Body of pancreas (tissue), 4 donors: ENCODE data around the gene WHRN. TPM values are rescaled to one million over a fixed set of nuclear protein-coding genes. Genes with fewer than 3 reads are reported as not detected.

Experiments used
- ATAC-seq: fragments of 150-250 bp; one replicate; pipeline ENCODE4 v1.9.1; 2016
- DNase-seq, 4 donors: peaks; one replicate each; pipeline ENCODE4 v3.0.0-alpha.2; 2019
- H3K27ac ChIP-seq, 4 donors: fragments of 200-600 bp; sonication (generic); 1 replicate in 3 of 4; 2 replicates in 1 of 4; pipeline versions ENCODE4 v1.5.1 to v1.6.1; 2016 to 2019; ENCODE audit warnings: mild to moderate bottlenecking in 1 of 4, mixed read lengths in 1 of 4, moderate library complexity in 1 of 4
- H3K27me3 ChIP-seq, 2 donors: fragments of 200-600 bp; sonication (generic); one replicate each; pipeline ENCODE4 v1.6.0; 2016; ENCODE audit warnings: mild to moderate bottlenecking in 1 of 2
- H3K36me3 ChIP-seq, 2 donors: fragments of 200-600 bp; sonication (generic); replicated peaks in 1 of 2; 2 replicates each; pipeline ENCODE4 v1.5.1; 2016; ENCODE audit warnings: low read depth in 2 of 2; ENCODE audit not compliant: insufficient read depth in 1 of 2
- H3K4me1 ChIP-seq: fragments of 200-600 bp; sonication (generic); one replicate; pipeline ENCODE4 v1.6.0; 2016
- H3K4me3 ChIP-seq, 2 donors: fragments of 200-600 bp; sonication (generic); 1 replicate in 1 of 2; 2 replicates in 1 of 2; pipeline ENCODE4 v1.5.1; 2016 to 2019
- H3K9me3 ChIP-seq, 3 donors: fragments of 200-600 bp; sonication (generic); 1 replicate in 2 of 3; 2 replicates in 1 of 3; pipeline ENCODE4 v1.5.1; 2016
- POLR2A ChIP-seq, 3 donors: fragments of 450-650 bp; IDR thresholded peaks; one replicate each; pipeline ENCODE4 v1.6.1; 2016; ENCODE audit warnings: antibody characterized with exemption in 3 of 3, mild to moderate bottlenecking in 2 of 3
- WGBS, 2 donors: methylation state at CpG; one replicate each; pipeline ENCODE4 v1.1.5; 2017; 5-methylcytosine and 5-hydroxymethylcytosine counted together
- intact Hi-C: fragments of 100-400 bp; cut with DNase I; formaldehyde crosslinking; loops from one replicate; pipeline ENCODE4 v1.15.1; 2023
- total RNA-seq, 2 donors: library from RNA; depleted of rRNA; stranded (reverse); fragments of >200 nt; gene quantifications; one replicate each; pipeline ENCODE4 v1.1.0, GENCODE V29; 2016
- TF ChIP-seq, protein P1 (sequence below), 7 experiments: fragments of 450-650 bp in 4 of 7; fragments of 200-600 bp in 3 of 7; sonication (generic) in 3 of 7; IDR thresholded peaks; one replicate each; pipeline ENCODE4 v1.5.1; 2016 to 2019; ENCODE audit warnings: antibody characterized with exemption in 7 of 7

WHRN gene
- total RNA-seq, 2 donors from 2014 or later, result 13.5 to 15.6 TPM

DNA sequence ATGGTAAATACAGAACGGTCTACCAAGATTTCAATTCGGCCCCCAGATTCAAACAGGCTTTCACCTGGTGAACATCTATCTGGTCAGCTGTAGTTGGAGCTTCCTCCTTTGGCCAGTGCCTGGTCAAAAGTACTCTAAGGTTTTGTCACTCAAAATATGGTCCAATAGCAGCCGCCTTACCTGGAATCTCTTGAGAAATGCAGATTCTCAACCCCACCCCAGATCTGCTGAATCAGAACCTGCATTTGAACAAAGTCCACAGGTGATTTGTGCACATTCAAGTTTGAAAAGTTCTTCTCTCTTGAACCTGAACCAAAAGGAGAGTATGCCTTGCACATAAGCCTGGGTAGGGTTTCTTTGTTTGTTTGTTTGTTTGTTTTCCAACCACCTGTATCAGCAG lies 17.6 kb upstream of the WHRN start:
- intact Hi-C loops, result no loop called here
- no peaks in the 10 kb centered on the region for H3K36me3 ChIP-seq
- no peak for DNase-seq
- H3K4me3 ChIP-seq, result no peak overlapping the region
- H3K27me3 ChIP-seq, result no peaks in the 10 kb centered on the region
- H3K27ac ChIP-seq, result no peak overlapping the region
- no peaks in the 10 kb centered on the region for H3K4me1 ChIP-seq
- no peak for ATAC-seq
- 58 to 75% methylated on average over 3 of the region's 3 CpGs for WGBS, 2 donors
- H3K9me3 ChIP-seq, result no peaks in the 10 kb centered on the region
- TF ChIP-seq, protein P1, sequence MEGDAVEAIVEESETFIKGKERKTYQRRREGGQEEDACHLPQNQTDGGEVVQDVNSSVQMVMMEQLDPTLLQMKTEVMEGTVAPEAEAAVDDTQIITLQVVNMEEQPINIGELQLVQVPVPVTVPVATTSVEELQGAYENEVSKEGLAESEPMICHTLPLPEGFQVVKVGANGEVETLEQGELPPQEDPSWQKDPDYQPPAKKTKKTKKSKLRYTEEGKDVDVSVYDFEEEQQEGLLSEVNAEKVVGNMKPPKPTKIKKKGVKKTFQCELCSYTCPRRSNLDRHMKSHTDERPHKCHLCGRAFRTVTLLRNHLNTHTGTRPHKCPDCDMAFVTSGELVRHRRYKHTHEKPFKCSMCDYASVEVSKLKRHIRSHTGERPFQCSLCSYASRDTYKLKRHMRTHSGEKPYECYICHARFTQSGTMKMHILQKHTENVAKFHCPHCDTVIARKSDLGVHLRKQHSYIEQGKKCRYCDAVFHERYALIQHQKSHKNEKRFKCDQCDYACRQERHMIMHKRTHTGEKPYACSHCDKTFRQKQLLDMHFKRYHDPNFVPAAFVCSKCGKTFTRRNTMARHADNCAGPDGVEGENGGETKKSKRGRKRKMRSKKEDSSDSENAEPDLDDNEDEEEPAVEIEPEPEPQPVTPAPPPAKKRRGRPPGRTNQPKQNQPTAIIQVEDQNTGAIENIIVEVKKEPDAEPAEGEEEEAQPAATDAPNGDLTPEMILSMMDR (IDR thresholded peaks at IDR 0.05), result no peak
- TF ChIP-seq POLR2A (IDR thresholded peaks at IDR 0.05), result no peak

DNA sequence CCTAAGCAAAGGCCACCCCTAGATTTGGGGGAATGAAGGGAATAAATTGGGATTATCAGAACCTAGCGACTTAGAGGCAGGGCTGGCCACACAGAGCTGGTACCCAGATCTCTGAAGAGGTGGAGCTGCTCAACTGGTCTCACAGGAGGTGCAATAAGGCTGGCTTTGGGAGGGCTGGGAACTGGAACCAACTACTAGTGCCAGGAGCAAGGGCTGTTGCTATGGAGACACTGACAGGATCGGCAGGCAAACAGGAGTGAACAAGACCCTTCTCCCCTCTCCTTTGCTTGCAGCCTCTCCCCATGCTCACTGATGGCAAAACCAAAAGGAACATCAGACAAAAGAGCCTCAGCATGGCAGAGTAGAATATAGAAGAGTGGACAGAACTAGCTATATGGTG lies 17.0 kb upstream of the WHRN start:
- H3K4me3 ChIP-seq, result no peak overlapping the region
- H3K9me3 ChIP-seq, result no peaks in the 10 kb centered on the region
- intact Hi-C loops, result no loop called here
- H3K27ac ChIP-seq, result no peak overlapping the region
- DNase-seq (no peak), ATAC-seq (no peak)
- no peaks in the 10 kb centered on the region for H3K36me3 ChIP-seq
- 21 to 33% methylated on average over 2 of the region's 2 CpGs for WGBS, 2 donors
- no peaks in the 10 kb centered on the region for H3K4me1 ChIP-seq
- no peak for TF ChIP-seq POLR2A (IDR thresholded peaks at IDR 0.05)
- TF ChIP-seq, protein P1 (IDR thresholded peaks at IDR 0.05), result no peak
- no peaks in the 10 kb centered on the region for H3K27me3 ChIP-seq

DNA sequence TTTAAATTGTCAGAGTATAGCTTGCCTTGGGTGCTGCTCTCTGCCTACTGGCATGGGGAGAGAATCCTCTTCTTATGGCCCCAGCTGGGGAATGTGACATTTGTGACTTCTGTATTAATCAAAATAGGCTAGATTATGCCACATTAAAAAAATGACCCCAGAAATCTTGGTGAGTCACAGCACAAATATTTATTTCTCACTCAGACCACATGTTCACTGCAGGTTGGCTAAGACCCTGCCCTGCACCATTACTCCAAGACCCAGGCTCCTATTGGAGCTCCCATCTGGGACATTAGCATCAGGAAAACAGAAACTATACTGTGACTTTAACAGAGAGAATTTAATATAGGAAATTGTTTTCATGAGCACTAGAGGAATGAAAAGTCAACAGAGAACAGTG lies 16.6 kb upstream of the WHRN start:
- no peaks in the 10 kb centered on the region for H3K27me3 ChIP-seq
- ATAC-seq, result no peak
- H3K27ac ChIP-seq, result no peak overlapping the region
- H3K4me3 ChIP-seq, result no peak overlapping the region
- intact Hi-C loops, result no loop called here
- H3K36me3 ChIP-seq, result no peaks in the 10 kb centered on the region
- TF ChIP-seq POLR2A (IDR thresholded peaks at IDR 0.05), result no peak
- TF ChIP-seq, protein P1 (IDR thresholded peaks at IDR 0.05), result no peak
- no peak for DNase-seq
- H3K9me3 ChIP-seq, result no peaks in the 10 kb centered on the region
- no peaks in the 10 kb centered on the region for H3K4me1 ChIP-seq

DNA sequence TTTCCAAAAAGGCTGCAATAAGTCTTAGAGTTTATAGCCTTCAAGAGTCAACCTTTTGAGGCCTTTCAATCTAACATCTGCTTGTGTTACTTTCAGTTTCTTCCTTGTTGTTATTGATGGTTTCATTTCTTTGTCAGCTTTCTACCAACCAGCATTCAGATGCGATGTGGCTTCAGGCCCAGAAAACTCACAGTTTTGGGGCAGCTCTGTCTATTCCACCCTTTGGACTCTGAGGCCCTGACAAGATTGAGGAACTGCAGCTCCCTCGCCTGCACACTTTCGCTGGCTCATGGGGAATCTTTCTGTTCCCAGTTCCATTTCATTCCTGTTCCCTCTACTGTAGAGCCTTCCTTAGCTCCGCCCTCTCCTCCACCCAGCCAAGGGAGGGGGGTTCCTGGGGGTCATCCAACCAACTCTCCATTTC lies 13.3 kb upstream of the WHRN start:
- no peak overlapping the region for H3K27ac ChIP-seq
- TF ChIP-seq POLR2A (IDR thresholded peaks at IDR 0.05), result no peak
- no peak overlapping the region for H3K4me3 ChIP-seq
- no peaks in the 10 kb centered on the region for H3K36me3 ChIP-seq
- H3K4me1 ChIP-seq, result no peaks in the 10 kb centered on the region
- ATAC-seq (no peak), DNase-seq (no peak)
- 57 to 78% methylated on average over 4 of the region's 4 CpGs for WGBS, 2 donors
- intact Hi-C loops, result no loop called here
- no peaks in the 10 kb centered on the region for H3K9me3 ChIP-seq
- no peaks in the 10 kb centered on the region for H3K27me3 ChIP-seq

DNA sequence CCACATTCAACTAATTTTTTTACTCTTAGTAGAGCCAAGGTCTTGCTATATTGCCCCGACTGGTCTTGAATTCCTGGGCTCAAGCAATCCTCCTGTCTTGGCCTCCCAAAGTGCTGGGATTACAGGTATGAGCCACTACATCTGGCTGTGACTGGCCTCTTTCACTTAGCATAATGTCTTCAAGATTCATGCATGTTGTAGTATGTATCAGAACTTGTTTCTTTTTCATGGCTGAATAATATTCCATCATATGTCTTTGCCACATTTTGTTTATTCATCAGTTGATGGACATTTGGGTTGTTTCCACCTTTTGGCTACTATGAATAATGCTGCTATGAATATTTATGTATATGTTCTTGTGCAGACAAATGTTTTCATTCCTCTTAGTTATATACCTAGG lies 12.8 kb upstream of the WHRN start:
- Histone ChIP-seq H3K4me3 (no peak overlapping the region), H3K27ac (no peak overlapping the region), H3K9me3 (no peaks in the 10 kb centered on the region), H3K27me3 (no peaks in the 10 kb centered on the region), H3K4me1 (no peaks in the 10 kb centered on the region), H3K36me3 (no peaks in the 10 kb centered on the region)
- TF ChIP-seq, protein P1 (IDR thresholded peaks at IDR 0.05), result no peak
- TF ChIP-seq POLR2A (IDR thresholded peaks at IDR 0.05), result no peak
- no peak for DNase-seq
- intact Hi-C loops, result no loop called here
- 82 to 94% methylated on average over 1 of the region's 1 CpG for WGBS, 2 donors
- no peak for ATAC-seq
